ENCODE data around the gene ANGEL2.

- TF ChIP-seq CTCF (conservative IDR thresholded peaks at IDR 0.05; ENCODE audit: low read length), result no peak
- TF ChIP-seq EZH2phosphoT487 (IDR thresholded peaks at IDR 0.05; ENCODE audit: borderline replicate concordance, low read depth, low read length), result no peak
Measured at GRCh38 chr1:212955098-212955497, 60.6 kb downstream of the ANGEL2 start.

Measured in OCI-LY7 (cell line).